GM18507 (cell line): ENCODE data around the gene MRPS10.

Source experiments
- DNase-seq: peaks from one replicate; pipeline ENCODE4 v3.0.0; 2011; ENCODE audit warnings: low read depth; ENCODE audit not compliant: insufficient read length; ENCODE audit errors: extremely low spot score
- FAIRE-seq: peaks from 2 replicates; lab custom pipeline; 2011; peaks lifted over from hg19 to GRCh38; lab: Jason Lieb, UNC

Gene MRPS10

GRCh38 chr6:42217519-42218367 lies at the start of gene MRPS10:
TSS of gene MRPS10 (minus strand) at chr6:42217861. CDS start at chr6:42217849, 12 bp downstream.
- peak; percentile 82 for DNase-seq
- FAIRE-seq: peak; percentile 94

- no peak for FAIRE-seq
- DNase-seq: no peak
These were observed 48.9 kb upstream of the MRPS10 start for GRCh38 chr6:42266538-42266937.

- no peak for DNase-seq
- no peak for FAIRE-seq
These were observed 47.3 kb upstream of the MRPS10 start for GRCh38 chr6:42264852-42265390.

DNA sequence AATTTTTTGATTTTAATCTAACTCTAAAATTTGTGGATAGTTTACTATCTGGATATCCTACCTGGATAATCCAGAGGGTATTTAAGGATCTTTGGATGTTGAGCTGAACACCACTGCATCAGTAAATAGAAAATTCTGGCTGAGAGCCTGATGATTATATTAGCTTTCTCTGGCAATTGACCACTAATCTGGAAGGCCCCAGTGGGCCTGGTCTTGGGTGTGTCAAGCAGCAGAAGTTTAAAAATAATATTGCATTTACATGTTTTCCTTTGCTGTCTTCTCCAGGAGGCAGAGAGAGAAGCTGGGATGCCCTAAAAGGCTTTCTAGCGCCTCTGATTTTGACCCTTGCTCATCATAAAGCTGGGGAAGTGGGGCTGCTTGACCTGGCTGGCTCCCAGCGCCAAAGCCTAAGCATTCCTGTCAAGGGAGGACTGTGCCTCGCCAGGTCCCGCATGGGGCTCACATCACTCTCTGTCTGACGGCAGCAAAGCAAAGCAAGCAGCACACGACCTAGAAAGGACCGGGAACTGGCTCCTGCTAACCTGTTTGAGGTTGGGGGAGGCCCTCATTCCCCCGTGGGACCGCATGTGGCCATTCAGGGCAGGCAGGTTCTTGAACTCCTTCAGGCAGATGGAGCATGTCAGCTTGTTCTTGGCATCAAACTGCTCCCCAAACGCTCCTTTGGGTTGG lies 46.6 kb upstream of the MRPS10 start:
- FAIRE-seq: no peak
- no peak for DNase-seq

- FAIRE-seq: no peak
- DNase-seq: no peak
These were observed 45.6 kb upstream of the MRPS10 start for GRCh38 chr6:42263165-42263728.

- DNase-seq: no peak
- peak; percentile 36 for FAIRE-seq
These were observed 43.3 kb upstream of the MRPS10 start for GRCh38 chr6:42260972-42261371.

GRCh38 chr6:42260396-42260888 lies 42.8 kb upstream of the MRPS10 start:
- no peak for FAIRE-seq
- DNase-seq: no peak

- FAIRE-seq: no peak
These were observed 42.3 kb upstream of the MRPS10 start for GRCh38 chr6:42259841-42260395.

GRCh38 chr6:42259286-42259685 lies 41.6 kb upstream of the MRPS10 start:
- FAIRE-seq (no peak), DNase-seq (no peak)

More at GRCh38 chr6:42259841-42260395, 42.3 kb upstream of the MRPS10 start:
- no peak for DNase-seq

DNA sequence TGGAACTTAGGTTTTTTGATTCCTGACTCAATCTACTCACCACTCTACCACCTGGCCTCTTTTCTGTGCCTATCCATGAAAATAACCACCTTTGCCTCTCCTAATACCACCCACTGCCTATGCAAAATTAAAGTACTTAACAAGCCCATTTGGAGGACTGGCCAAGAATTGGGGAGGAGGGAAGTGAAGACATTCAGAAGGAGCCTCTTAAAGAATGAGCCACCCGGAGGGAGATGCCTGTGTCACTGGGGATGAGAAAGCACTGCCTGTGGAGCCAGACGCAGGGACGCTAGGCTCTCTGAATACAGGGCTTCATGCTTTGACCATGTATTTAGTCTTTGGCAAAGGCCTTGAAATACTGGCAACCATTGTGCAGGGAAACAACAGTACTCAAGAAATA lies 40.0 kb upstream of the MRPS10 start:
- FAIRE-seq (no peak), DNase-seq (no peak)

DNA sequence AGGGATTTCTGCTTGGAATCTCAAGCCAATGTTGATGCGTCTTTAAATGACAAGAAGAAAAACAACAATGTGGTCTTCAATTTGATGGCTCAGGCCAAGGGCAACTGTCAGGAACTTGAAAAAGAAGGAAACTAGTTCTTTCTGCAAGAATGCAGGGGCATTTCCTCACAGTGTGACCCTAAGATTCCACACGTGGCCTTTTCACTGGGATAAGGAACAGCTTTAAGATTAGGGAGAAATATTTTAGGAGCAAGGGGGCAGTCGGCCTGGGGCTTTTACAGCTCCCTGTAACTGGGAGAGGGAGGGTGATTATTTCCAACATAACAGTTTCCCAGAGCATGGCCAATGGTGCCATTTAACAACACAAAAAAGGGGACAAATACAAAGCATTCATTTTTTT lies 39.4 kb upstream of the MRPS10 start:
- FAIRE-seq (no peak), DNase-seq (no peak)

GRCh38 chr6:42255050-42255449 lies 37.4 kb upstream of the MRPS10 start:
- FAIRE-seq: no peak

DNA sequence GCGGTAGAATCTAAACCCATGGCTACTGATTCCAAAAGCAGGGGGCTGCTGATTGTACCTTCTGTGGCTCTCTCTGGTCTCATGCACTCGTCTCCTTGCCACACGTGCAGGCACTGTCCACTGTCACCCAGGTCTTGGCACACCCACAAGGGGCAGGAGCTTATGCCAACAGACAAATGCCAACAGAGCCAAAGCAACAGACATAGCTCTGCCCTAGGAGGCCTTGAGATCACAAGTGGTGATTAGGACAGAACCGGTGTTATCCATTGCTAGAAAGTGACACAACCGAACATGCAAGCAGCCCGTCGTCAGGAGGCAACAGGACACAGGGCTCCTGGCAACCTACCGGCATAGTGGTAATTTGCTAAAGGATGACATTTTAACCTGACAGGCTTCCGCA lies 36.8 kb upstream of the MRPS10 start:
- no peak for FAIRE-seq
- no peak for DNase-seq

More at GRCh38 chr6:42255050-42255449, 37.4 kb upstream of the MRPS10 start:
- no peak for DNase-seq

- no peak for FAIRE-seq
- DNase-seq: no peak
These were observed 34.4 kb upstream of the MRPS10 start for GRCh38 chr6:42251911-42252637.

DNA sequence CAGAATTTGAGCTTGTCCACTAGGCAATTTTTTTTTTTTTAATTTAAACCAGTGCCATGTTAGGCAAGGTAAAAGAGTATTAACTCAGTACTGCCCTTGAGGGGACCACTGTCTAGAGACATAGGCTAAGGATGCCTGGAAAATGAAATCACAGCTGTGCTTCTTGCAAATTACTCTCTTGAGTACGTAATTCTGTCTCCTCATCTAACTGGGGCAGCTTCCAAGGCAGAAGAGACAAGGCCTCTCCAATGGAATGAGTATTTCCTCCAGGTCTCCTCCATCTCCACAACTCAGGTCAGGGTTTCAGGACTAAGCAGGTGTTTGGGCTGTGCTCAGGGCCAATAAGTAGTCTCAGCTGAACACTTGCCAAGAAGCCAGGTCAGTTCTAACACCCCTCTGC lies 33.8 kb upstream of the MRPS10 start:
- no peak for DNase-seq
- FAIRE-seq: no peak

- FAIRE-seq: no peak
- DNase-seq: no peak
These were observed 32.7 kb upstream of the MRPS10 start for GRCh38 chr6:42250274-42250931.

- no peak for FAIRE-seq
- no peak for DNase-seq
These were observed 31.6 kb upstream of the MRPS10 start for GRCh38 chr6:42249279-42249678.

DNA sequence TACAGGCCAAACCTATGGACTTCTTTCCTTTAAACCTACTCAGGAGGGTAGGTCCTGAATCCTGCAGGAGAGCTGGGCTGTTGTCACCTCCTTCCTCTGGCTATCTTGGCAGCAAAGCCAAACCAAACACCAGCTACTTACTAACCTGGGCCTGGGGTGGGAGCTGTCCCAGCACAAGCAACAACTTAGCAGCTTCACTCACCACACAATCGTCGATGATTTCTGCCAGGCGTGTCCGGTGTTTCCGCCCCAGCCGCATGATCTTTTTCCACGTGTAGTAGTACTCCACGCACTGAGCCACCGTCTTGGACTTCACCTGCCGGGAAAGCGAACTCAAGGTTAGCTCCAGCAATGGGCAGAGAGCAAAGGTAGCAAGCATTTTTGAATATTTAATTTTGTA lies 25.4 kb upstream of the MRPS10 start:
- no peak for FAIRE-seq
- no peak for DNase-seq

DNA sequence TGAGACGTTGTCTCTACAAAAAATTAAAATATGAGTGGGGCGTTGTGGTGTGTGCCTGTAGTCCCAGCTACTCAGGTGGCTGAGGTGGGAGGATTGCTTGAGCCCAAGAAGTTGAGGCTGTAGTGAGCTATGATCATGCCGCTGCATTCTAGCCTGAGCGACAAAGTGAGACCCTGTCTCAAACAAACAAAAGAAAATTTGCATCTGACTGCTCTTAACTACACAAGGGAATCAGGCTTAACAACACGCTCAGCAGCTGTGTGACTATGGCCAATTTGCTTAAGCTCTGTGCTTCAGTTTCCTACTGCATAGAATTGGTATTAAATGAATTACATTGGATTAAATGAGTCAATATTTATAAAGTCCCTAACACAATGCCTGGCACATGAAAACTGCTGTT lies 24.3 kb upstream of the MRPS10 start:
- FAIRE-seq (no peak), DNase-seq (no peak)
